ENCODE data around the gene OR2F2.

DNA sequence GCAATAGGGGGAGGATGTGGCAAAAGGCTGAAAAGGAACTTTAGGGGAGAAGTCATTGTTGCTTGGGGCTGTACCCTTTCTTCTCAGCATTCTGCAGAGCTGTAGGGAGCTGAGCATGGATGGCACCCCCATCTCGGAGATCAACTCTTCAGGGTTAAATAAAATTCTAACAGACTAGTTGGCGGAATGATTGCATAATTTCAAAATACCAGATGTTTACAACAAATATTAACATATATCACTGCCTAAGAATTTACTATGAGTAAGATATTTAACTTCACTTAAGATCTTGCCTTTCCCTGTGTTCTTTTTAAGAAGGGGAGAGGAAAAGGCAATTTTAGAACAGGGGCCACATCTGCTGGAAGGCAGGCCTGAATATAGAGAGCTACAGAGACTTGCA lies 19.1 kb downstream of the OR2F2 start:
- TF ChIP-seq EP300 (IDR thresholded peaks at IDR 0.05) (no peak), POLR2A (IDR thresholded peaks at IDR 0.05) (no peak)
- TF ChIP-seq, protein P1, sequence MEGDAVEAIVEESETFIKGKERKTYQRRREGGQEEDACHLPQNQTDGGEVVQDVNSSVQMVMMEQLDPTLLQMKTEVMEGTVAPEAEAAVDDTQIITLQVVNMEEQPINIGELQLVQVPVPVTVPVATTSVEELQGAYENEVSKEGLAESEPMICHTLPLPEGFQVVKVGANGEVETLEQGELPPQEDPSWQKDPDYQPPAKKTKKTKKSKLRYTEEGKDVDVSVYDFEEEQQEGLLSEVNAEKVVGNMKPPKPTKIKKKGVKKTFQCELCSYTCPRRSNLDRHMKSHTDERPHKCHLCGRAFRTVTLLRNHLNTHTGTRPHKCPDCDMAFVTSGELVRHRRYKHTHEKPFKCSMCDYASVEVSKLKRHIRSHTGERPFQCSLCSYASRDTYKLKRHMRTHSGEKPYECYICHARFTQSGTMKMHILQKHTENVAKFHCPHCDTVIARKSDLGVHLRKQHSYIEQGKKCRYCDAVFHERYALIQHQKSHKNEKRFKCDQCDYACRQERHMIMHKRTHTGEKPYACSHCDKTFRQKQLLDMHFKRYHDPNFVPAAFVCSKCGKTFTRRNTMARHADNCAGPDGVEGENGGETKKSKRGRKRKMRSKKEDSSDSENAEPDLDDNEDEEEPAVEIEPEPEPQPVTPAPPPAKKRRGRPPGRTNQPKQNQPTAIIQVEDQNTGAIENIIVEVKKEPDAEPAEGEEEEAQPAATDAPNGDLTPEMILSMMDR (IDR thresholded peaks at IDR 0.05), result no peak

Data from upper lobe of left lung (tissue), 4 donors.